Measurements from ENCODE around the gene VAT1L.

The VAT1L gene

GRCh38 chr16:77965346-77965745, 177.0 kb downstream of the VAT1L start:
- H3K79me2 ChIP-seq (ENCODE audit: control insufficient read depth, low read length): no peaks in the 10 kb centered on the region
- H3K4me2 ChIP-seq (ENCODE audit: low read length): no peak overlapping the region
- H3K27me3 ChIP-seq (ENCODE audit: control insufficient read depth, low read length): peaks cover 8% of the 10 kb centered on the region
- no peaks in the 10 kb centered on the region for H3K9me3 ChIP-seq (ENCODE audit: control insufficient read depth, insufficient read depth, low read length)
- no peak overlapping the region for H3K4me3 ChIP-seq (ENCODE audit: low read length)
- no peaks in the 10 kb centered on the region for H3K36me3 ChIP-seq (ENCODE audit: control insufficient read depth, low read length)
- no peaks in the 10 kb centered on the region for H4K20me1 ChIP-seq (ENCODE audit: control insufficient read depth, insufficient read depth, low read depth, low read length)
- H3K4me1 ChIP-seq (ENCODE audit: control insufficient read depth, low read length): no peaks in the 10 kb centered on the region
- no peaks in the 10 kb centered on the region for H3K9me2 ChIP-seq (replicated peaks; ENCODE audit: control insufficient read depth, low read length)
- H3F3A ChIP-seq (ENCODE audit: control insufficient read depth, insufficient read depth): no peaks in the 10 kb centered on the region
- no peak for TF ChIP-seq CTCF (IDR thresholded peaks at IDR 0.05; ENCODE audit: low read depth, low read length, poor library complexity, severe bottlenecking)
- no peak for TF ChIP-seq EZH2phosphoT487 (IDR thresholded peaks at IDR 0.05; ENCODE audit: borderline replicate concordance, low read length)
- H3K27ac ChIP-seq (ENCODE audit: low read depth, low read length): no peak overlapping the region

- Histone ChIP-seq H3F3A (ENCODE audit: control insufficient read depth, insufficient read depth) (no peaks in the 10 kb centered on the region), H4K20me1 (ENCODE audit: control insufficient read depth, insufficient read depth, low read depth, low read length) (no peaks in the 10 kb centered on the region), H3K4me2 (ENCODE audit: low read length) (no peak overlapping the region), H3K9me3 (ENCODE audit: control insufficient read depth, insufficient read depth, low read length) (no peaks in the 10 kb centered on the region), H3K36me3 (ENCODE audit: control insufficient read depth, low read length) (no peaks in the 10 kb centered on the region), H3K27me3 (ENCODE audit: control insufficient read depth, low read length) (peaks cover 8% of the 10 kb centered on the region), H3K9me2 (replicated peaks; ENCODE audit: control insufficient read depth, low read length) (no peaks in the 10 kb centered on the region), H3K4me3 (ENCODE audit: low read length) (no peak overlapping the region), H3K79me2 (ENCODE audit: control insufficient read depth, low read length) (no peaks in the 10 kb centered on the region), H3K4me1 (ENCODE audit: control insufficient read depth, low read length) (no peaks in the 10 kb centered on the region), H3K27ac (ENCODE audit: low read depth, low read length) (no peak overlapping the region)
- TF ChIP-seq CTCF (IDR thresholded peaks at IDR 0.05; ENCODE audit: low read depth, low read length, poor library complexity, severe bottlenecking) (no peak), EZH2phosphoT487 (IDR thresholded peaks at IDR 0.05; ENCODE audit: borderline replicate concordance, low read length) (no peak)
These were observed 178.9 kb downstream of the VAT1L start for GRCh38 chr16:77967054-77967904.

GRCh38 chr16:77969861-77970260, 181.5 kb downstream of the VAT1L start:
- H3K9me2 ChIP-seq (replicated peaks; ENCODE audit: control insufficient read depth, low read length): no peaks in the 10 kb centered on the region
- H3K79me2 ChIP-seq (ENCODE audit: control insufficient read depth, low read length): no peaks in the 10 kb centered on the region

More at GRCh38 chr16:77969861-77970260, 181.5 kb downstream of the VAT1L start:
- H3F3A ChIP-seq (ENCODE audit: control insufficient read depth, insufficient read depth): no peaks in the 10 kb centered on the region
- H3K4me2 ChIP-seq (ENCODE audit: low read length): no peak overlapping the region
- TF ChIP-seq EZH2phosphoT487 (IDR thresholded peaks at IDR 0.05; ENCODE audit: borderline replicate concordance, low read length) (no peak), CTCF (IDR thresholded peaks at IDR 0.05; ENCODE audit: low read depth, low read length, poor library complexity, severe bottlenecking) (no peak)
- H3K36me3 ChIP-seq (ENCODE audit: control insufficient read depth, low read length): no peaks in the 10 kb centered on the region
- no peaks in the 10 kb centered on the region for H4K20me1 ChIP-seq (ENCODE audit: control insufficient read depth, insufficient read depth, low read depth, low read length)
- no peaks in the 10 kb centered on the region for H3K9me3 ChIP-seq (ENCODE audit: control insufficient read depth, insufficient read depth, low read length)
- no peak overlapping the region for H3K4me3 ChIP-seq (ENCODE audit: low read length)
- no peak overlapping the region for H3K27ac ChIP-seq (ENCODE audit: low read depth, low read length)
- no peaks in the 10 kb centered on the region for H3K4me1 ChIP-seq (ENCODE audit: control insufficient read depth, low read length)
- H3K27me3 ChIP-seq (ENCODE audit: control insufficient read depth, low read length): peaks cover 8% of the 10 kb centered on the region
